ENCODE data around the gene SBF2.

The SBF2 gene

GRCh38 chr11:9787981-9788521, 506.0 kb downstream of the SBF2 start:
- Histone ChIP-seq H3K9me3 (ENCODE audit: control insufficient read depth, low read length) (no peaks in the 10 kb centered on the region), H3K27ac (ENCODE audit: low read depth, low read length, severe bottlenecking) (no peak overlapping the region), H3K4me1 (ENCODE audit: control insufficient read depth, insufficient read depth, low read length, poor library complexity, severe bottlenecking) (peaks cover 6% of the 10 kb centered on the region), H3K36me3 (ENCODE audit: control insufficient read depth, insufficient read depth, low read length) (peaks cover 64% of the 10 kb centered on the region), H3K4me3 (ENCODE audit: extremely low read depth, insufficient read depth, low read length, poor library complexity, severe bottlenecking) (no peak overlapping the region)
- WGBS, 2 experiments (ENCODE audit: insufficient coverage in 2 of 2): 90 to 94% methylated on average over 2 to 3 of the region's 3 CpGs

GRCh38 chr11:9787260-9787659, 506.8 kb downstream of the SBF2 start:
- H3K4me1 ChIP-seq (ENCODE audit: control insufficient read depth, insufficient read depth, low read length, poor library complexity, severe bottlenecking): peaks cover 6% of the 10 kb centered on the region
- H3K4me3 ChIP-seq (ENCODE audit: extremely low read depth, insufficient read depth, low read length, poor library complexity, severe bottlenecking): no peak overlapping the region
- no peaks in the 10 kb centered on the region for H3K9me3 ChIP-seq (ENCODE audit: control insufficient read depth, low read length)
- WGBS, 2 experiments (ENCODE audit: insufficient coverage in 2 of 2): 89 to 94% methylated on average over 3 to 4 of the region's 5 CpGs
- H3K36me3 ChIP-seq (ENCODE audit: control insufficient read depth, insufficient read depth, low read length): peaks cover 65% of the 10 kb centered on the region
- no peak overlapping the region for H3K27ac ChIP-seq (ENCODE audit: low read depth, low read length, severe bottlenecking)

- H3K4me1 ChIP-seq (ENCODE audit: control insufficient read depth, insufficient read depth, low read length, poor library complexity, severe bottlenecking): peaks cover 6% of the 10 kb centered on the region
- H3K27ac ChIP-seq (ENCODE audit: low read depth, low read length, severe bottlenecking): peak overlapping the region; percentile 18
- H3K36me3 ChIP-seq (ENCODE audit: control insufficient read depth, insufficient read depth, low read length): peaks cover 80% of the 10 kb centered on the region
- WGBS, 2 experiments (ENCODE audit: insufficient coverage in 2 of 2): 95 to 100% methylated on average over 1 to 4 of the region's 6 CpGs
- no peaks in the 10 kb centered on the region for H3K9me3 ChIP-seq (ENCODE audit: control insufficient read depth, low read length)
- no peak overlapping the region for H3K4me3 ChIP-seq (ENCODE audit: extremely low read depth, insufficient read depth, low read length, poor library complexity, severe bottlenecking)
Observed at GRCh38 chr11:9784602-9785315, 509.3 kb downstream of the SBF2 start.

GRCh38 chr11:9783986-9784385, 510.0 kb downstream of the SBF2 start:
- WGBS, 2 experiments (ENCODE audit: insufficient coverage in 2 of 2): 86 to 91% methylated on average over 1 of the region's 2 CpGs
- H3K4me1 ChIP-seq (ENCODE audit: control insufficient read depth, insufficient read depth, low read length, poor library complexity, severe bottlenecking): peaks cover 6% of the 10 kb centered on the region
- peak overlapping the region; percentile 18 for H3K27ac ChIP-seq (ENCODE audit: low read depth, low read length, severe bottlenecking)
- H3K36me3 ChIP-seq (ENCODE audit: control insufficient read depth, insufficient read depth, low read length): peaks cover 81% of the 10 kb centered on the region
- no peaks in the 10 kb centered on the region for H3K9me3 ChIP-seq (ENCODE audit: control insufficient read depth, low read length)
- H3K4me3 ChIP-seq (ENCODE audit: extremely low read depth, insufficient read depth, low read length, poor library complexity, severe bottlenecking): no peak overlapping the region

GRCh38 chr11:9780929-9781328, 513.1 kb downstream of the SBF2 start:
- no peak overlapping the region for H3K4me3 ChIP-seq (ENCODE audit: extremely low read depth, insufficient read depth, low read length, poor library complexity, severe bottlenecking)
- H3K36me3 ChIP-seq (ENCODE audit: control insufficient read depth, insufficient read depth, low read length): peaks cover 65% of the 10 kb centered on the region
- H3K9me3 ChIP-seq (ENCODE audit: control insufficient read depth, low read length): no peaks in the 10 kb centered on the region

GRCh38 chr11:9777525-9777924, 516.5 kb downstream of the SBF2 start:
- Histone ChIP-seq H3K9me3 (ENCODE audit: control insufficient read depth, low read length) (no peaks in the 10 kb centered on the region), H3K4me1 (ENCODE audit: control insufficient read depth, insufficient read depth, low read length, poor library complexity, severe bottlenecking) (peaks cover 25% of the 10 kb centered on the region), H3K27ac (ENCODE audit: low read depth, low read length, severe bottlenecking) (no peak overlapping the region), H3K36me3 (ENCODE audit: control insufficient read depth, insufficient read depth, low read length) (peaks cover 43% of the 10 kb centered on the region), H3K4me3 (ENCODE audit: extremely low read depth, insufficient read depth, low read length, poor library complexity, severe bottlenecking) (no peak overlapping the region)
- WGBS, 2 experiments (ENCODE audit: insufficient coverage in 2 of 2): 83 to 100% methylated on average over 2 to 5 of the region's 5 CpGs

More at GRCh38 chr11:9780929-9781328, 513.1 kb downstream of the SBF2 start:
- WGBS, 2 experiments (ENCODE audit: insufficient coverage in 2 of 2): 100% methylated on average over 2 of the region's 4 CpGs
- H3K4me1 ChIP-seq (ENCODE audit: control insufficient read depth, insufficient read depth, low read length, poor library complexity, severe bottlenecking): peaks cover 15% of the 10 kb centered on the region
- H3K27ac ChIP-seq (ENCODE audit: low read depth, low read length, severe bottlenecking): no peak overlapping the region

- no peak overlapping the region for H3K4me3 ChIP-seq (ENCODE audit: extremely low read depth, insufficient read depth, low read length, poor library complexity, severe bottlenecking)
- no peak overlapping the region for H3K27ac ChIP-seq (ENCODE audit: low read depth, low read length, severe bottlenecking)
- H3K36me3 ChIP-seq (ENCODE audit: control insufficient read depth, insufficient read depth, low read length): peaks cover 43% of the 10 kb centered on the region
- peaks cover 25% of the 10 kb centered on the region for H3K4me1 ChIP-seq (ENCODE audit: control insufficient read depth, insufficient read depth, low read length, poor library complexity, severe bottlenecking)
- WGBS, 2 experiments (ENCODE audit: insufficient coverage in 2 of 2): 60% methylated on average over 1 of the region's 2 CpGs; no CpG with 5 or more reads in 1 of the 2 experiments
- H3K9me3 ChIP-seq (ENCODE audit: control insufficient read depth, low read length): no peaks in the 10 kb centered on the region
Observed at GRCh38 chr11:9777066-9777465, 517.0 kb downstream of the SBF2 start.

- no peak overlapping the region for H3K4me3 ChIP-seq (ENCODE audit: extremely low read depth, insufficient read depth, low read length, poor library complexity, severe bottlenecking)
- WGBS, 2 experiments (ENCODE audit: insufficient coverage in 2 of 2): no CpG with 5 or more reads among the region's 1 CpG
Observed at GRCh38 chr11:9776203-9776602, 517.8 kb downstream of the SBF2 start.

GRCh38 chr11:9775398-9775779, 518.6 kb downstream of the SBF2 start:
- H3K9me3 ChIP-seq (ENCODE audit: control insufficient read depth, low read length): no peaks in the 10 kb centered on the region
- peaks cover 25% of the 10 kb centered on the region for H3K4me1 ChIP-seq (ENCODE audit: control insufficient read depth, insufficient read depth, low read length, poor library complexity, severe bottlenecking)
- WGBS, 2 experiments (ENCODE audit: insufficient coverage in 2 of 2): no CpG with 5 or more reads among the region's 2 CpGs
- H3K36me3 ChIP-seq (ENCODE audit: control insufficient read depth, insufficient read depth, low read length): peaks cover 26% of the 10 kb centered on the region
- H3K4me3 ChIP-seq (ENCODE audit: extremely low read depth, insufficient read depth, low read length, poor library complexity, severe bottlenecking): no peak overlapping the region
- peak overlapping the region; percentile 8 for H3K27ac ChIP-seq (ENCODE audit: low read depth, low read length, severe bottlenecking)

More at GRCh38 chr11:9776203-9776602, 517.8 kb downstream of the SBF2 start:
- Histone ChIP-seq H3K4me1 (ENCODE audit: control insufficient read depth, insufficient read depth, low read length, poor library complexity, severe bottlenecking) (peaks cover 25% of the 10 kb centered on the region), H3K36me3 (ENCODE audit: control insufficient read depth, insufficient read depth, low read length) (peaks cover 35% of the 10 kb centered on the region), H3K27ac (ENCODE audit: low read depth, low read length, severe bottlenecking) (no peak overlapping the region), H3K9me3 (ENCODE audit: control insufficient read depth, low read length) (no peaks in the 10 kb centered on the region)

GRCh38 chr11:9774591-9775397, 519.2 kb downstream of the SBF2 start:
- Histone ChIP-seq H3K27ac (ENCODE audit: low read depth, low read length, severe bottlenecking) (peak overlapping the region; percentile 8), H3K4me3 (ENCODE audit: extremely low read depth, insufficient read depth, low read length, poor library complexity, severe bottlenecking) (no peak overlapping the region), H3K4me1 (ENCODE audit: control insufficient read depth, insufficient read depth, low read length, poor library complexity, severe bottlenecking) (peaks cover 25% of the 10 kb centered on the region), H3K9me3 (ENCODE audit: control insufficient read depth, low read length) (no peaks in the 10 kb centered on the region), H3K36me3 (ENCODE audit: control insufficient read depth, insufficient read depth, low read length) (peaks cover 20% of the 10 kb centered on the region)
- 80 to 95% methylated on average over 2 of the region's 6 CpGs for WGBS, 2 experiments (ENCODE audit: insufficient coverage in 2 of 2)

Measured in mesodermal cell (in vitro differentiated cells).